ENCODE data around the gene GPR3. TPM values are rescaled to one million over a fixed set of nuclear protein-coding genes. Genes with fewer than 3 reads are reported as not detected.
A peak's percentile ranks its signal among the peaks of the same experiment; 100 is the strongest.

The GPR3 gene, protein sequence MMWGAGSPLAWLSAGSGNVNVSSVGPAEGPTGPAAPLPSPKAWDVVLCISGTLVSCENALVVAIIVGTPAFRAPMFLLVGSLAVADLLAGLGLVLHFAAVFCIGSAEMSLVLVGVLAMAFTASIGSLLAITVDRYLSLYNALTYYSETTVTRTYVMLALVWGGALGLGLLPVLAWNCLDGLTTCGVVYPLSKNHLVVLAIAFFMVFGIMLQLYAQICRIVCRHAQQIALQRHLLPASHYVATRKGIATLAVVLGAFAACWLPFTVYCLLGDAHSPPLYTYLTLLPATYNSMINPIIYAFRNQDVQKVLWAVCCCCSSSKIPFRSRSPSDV
- under 1 TPM in 2 of 5 donors, not detected in 3; 0.18 to 0.43 TPM for total RNA-seq
- under 1 TPM in 2 of 3 donors, not detected in 1; 0.25 to 0.30 TPM for polyA plus RNA-seq
- long read RNA-seq, donor 1, partial matches to known transcripts: 0 of 1 reads
- long read RNA-seq, donor 1, other reads (novel, unspliced or antisense): 0 of 1 reads
- long read RNA-seq, donor 2, partial matches to known transcripts: 0 of 1 reads
- long read RNA-seq, donor 2, other reads (novel, unspliced or antisense): 0 of 1 reads
- long read RNA-seq, donor 3: 0 reads
- long read RNA-seq, donor 4: 0 reads
- long read RNA-seq, donor 5: 0 reads
- long read RNA-seq, donor 6: 0 reads
- long read RNA-seq, donor 7: 0 reads
- long read RNA-seq, donor 8: 0 reads
- long read RNA-seq, donor 9: 0 reads
- long read RNA-seq, donor 10: 0 reads

DNA sequence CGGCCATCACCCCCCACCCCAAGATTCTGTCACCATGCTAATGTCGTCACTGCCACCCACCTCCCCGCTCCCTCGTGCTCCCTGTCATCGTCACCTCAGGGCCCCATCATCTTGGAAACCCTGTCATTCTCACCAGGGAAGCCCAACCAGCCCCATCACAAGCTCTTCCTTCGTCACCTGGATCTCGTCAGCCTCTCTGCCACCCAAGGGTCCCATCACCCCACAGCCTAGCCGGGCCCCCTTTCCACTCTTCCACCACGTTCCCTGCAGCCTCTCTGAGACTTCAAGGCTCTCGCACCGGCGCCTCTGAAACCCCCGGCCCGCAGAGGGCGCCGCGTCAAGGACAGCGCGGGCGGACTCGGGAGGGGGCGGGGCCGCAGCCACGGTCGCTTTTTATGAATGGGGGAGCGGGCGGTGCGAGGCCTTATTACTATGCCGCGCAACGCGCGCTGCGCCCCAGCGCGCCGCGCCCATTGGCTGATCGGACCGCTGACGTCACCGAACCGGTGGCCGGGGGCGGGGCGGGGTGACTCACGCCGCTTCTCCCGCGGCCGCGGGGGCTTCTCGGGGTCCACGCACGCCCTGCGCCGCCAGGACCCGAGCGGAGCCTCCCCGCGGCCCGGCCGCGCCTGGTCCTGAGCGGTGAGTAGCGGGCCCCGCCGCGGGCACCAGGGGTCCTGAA is at the start of gene GPR3:
TSS of gene GPR3 (plus strand) at position 527 of the 682 bp plus-strand sequence. CDS start 1,177 bp downstream, outside the sequence.
- H3K4me1 ChIP-seq: peaks cover 22 to 39% (median 25%) of the 10 kb centered on the region in 4 donors
- intact Hi-C loops (cut with DNase I; ENCODE audit: low total_unique reads): loop anchor here (5.0 kb wide), 2 partner anchors 35 to 90 kb away; no protein-coding TSS in a partner anchor
- peak; percentile 92 to 96 for DNase-seq
- peak within 1 kb of the TSS; percentile 28 to 83 (median 67) for H3K27ac ChIP-seq
- TF ChIP-seq POLR2A (IDR thresholded peaks at IDR 0.05) (no peak), POLR2AphosphoS5 (IDR thresholded peaks at IDR 0.05) (peak; percentile 29 to 56 (median 33))
- TF ChIP-seq, protein P1, sequence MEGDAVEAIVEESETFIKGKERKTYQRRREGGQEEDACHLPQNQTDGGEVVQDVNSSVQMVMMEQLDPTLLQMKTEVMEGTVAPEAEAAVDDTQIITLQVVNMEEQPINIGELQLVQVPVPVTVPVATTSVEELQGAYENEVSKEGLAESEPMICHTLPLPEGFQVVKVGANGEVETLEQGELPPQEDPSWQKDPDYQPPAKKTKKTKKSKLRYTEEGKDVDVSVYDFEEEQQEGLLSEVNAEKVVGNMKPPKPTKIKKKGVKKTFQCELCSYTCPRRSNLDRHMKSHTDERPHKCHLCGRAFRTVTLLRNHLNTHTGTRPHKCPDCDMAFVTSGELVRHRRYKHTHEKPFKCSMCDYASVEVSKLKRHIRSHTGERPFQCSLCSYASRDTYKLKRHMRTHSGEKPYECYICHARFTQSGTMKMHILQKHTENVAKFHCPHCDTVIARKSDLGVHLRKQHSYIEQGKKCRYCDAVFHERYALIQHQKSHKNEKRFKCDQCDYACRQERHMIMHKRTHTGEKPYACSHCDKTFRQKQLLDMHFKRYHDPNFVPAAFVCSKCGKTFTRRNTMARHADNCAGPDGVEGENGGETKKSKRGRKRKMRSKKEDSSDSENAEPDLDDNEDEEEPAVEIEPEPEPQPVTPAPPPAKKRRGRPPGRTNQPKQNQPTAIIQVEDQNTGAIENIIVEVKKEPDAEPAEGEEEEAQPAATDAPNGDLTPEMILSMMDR (IDR thresholded peaks at IDR 0.05): peak in 5 of 7 experiments; percentile 13 to 53 (median 33)
- H3K36me3 ChIP-seq: no peaks in the 10 kb centered on the region
- peak within 1 kb of the TSS; percentile 44 to 58 (median 50) for H3K4me3 ChIP-seq
- WGBS, 5 donors: 1 to 4% (median 2%) methylated on average over 17 to 69 of the region's 69 CpGs
- H3K27me3 ChIP-seq: peaks cover 0 to 6% (median 0%) of the 10 kb centered on the region in 3 donors
- no peaks in the 10 kb centered on the region for H3K9me3 ChIP-seq

DNA sequence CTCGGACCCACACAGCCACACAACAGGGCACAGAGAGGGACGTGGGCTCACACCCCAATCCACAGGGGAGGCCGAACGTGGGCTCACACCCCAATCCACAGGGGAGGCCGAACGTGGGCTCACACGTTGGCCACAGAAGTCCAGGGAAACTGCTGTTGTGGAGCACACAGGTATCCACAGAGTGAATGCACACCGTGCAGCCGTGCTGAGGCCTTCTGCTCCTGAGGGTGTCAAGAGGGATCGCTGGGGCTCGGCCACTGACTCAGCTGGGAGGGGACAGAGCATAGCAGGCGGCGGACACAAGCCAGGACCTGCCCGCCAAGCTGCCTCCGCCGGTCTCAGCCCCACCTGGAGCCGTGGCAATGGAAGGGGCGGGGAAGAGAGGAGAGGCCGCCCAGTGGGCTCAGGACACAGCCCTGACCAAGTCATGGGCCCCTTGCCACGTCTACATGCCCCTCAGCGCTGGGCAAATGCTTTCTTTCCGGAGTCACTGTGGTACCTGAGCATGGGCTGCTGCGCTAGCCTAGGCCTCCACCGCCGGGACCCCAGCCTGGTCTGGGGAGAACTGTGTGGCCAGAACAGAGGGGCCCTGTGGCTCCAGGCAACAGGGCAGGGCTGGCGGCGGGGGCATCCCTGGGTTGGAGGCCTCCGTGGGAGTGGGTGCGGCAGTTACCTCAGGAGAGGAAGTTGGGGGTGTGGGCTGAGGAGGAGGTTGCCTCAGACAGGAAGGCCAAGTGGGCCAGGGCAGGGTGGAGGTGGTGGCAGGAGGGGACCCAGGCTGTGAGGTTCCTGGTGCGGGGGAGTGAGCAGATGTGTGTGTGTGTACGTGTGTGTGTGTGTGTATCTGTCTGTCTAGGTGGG is 49.4 kb upstream of the GPR3 start:
- Histone ChIP-seq H3K27me3 (no peaks in the 10 kb centered on the region), H3K27ac (peak overlapping the region; percentile 76 to 90 (median 87)), H3K36me3 (peaks cover 0 to 13% (median 6%) of the 10 kb centered on the region in 4 donors), H3K9me3 (no peaks in the 10 kb centered on the region), H3K4me1 (peaks cover 0 to 47% (median 32%) of the 10 kb centered on the region in 4 donors), H3K4me3 (peak overlapping the region; percentile 43 to 61 (median 52))
- intact Hi-C loops (cut with DNase I; ENCODE audit: low total_unique reads): no loop called here
- WGBS, 5 donors: 14 to 44% (median 19%) methylated on average over 11 to 31 of the region's 31 CpGs
- peak; percentile 81 to 82 for DNase-seq
- TF ChIP-seq EP300 (IDR thresholded peaks at IDR 0.05) (no peak), POLR2AphosphoS5 (IDR thresholded peaks at IDR 0.05) (peak in 2 of 3 donors; percentile 44 to 58)

DNA sequence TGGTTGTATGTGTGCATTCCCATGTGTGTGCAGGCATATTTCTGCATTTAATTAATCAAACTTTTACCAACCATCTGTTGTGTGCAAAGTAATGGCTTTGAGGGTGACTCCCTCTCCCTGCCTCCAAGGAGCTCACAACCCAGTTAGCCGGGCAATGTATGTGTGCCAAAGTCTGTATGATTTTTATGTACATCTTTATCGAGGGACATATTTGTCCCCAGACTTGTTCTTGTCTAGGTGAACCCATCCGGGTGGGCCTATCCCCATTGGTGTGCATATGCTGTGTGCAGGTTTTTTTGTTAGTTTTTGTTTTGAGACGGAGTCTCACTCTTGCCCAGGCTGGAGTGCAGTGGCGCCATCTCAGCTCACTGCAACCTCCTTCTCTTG is 48.8 kb upstream of the GPR3 start:
- H3K4me1 ChIP-seq: peaks cover 0 to 48% (median 33%) of the 10 kb centered on the region in 4 donors
- peaks cover 0 to 10% (median 4%) of the 10 kb centered on the region in 4 donors for H3K36me3 ChIP-seq
- WGBS, 5 donors: 31 to 63% (median 40%) methylated on average over 5 of the region's 5 CpGs
- intact Hi-C loops (cut with DNase I; ENCODE audit: low total_unique reads): no loop called here
- no peak for TF ChIP-seq POLR2A (IDR thresholded peaks at IDR 0.05)
- no peak for TF ChIP-seq EP300 (IDR thresholded peaks at IDR 0.05)
- TF ChIP-seq, protein P1 (IDR thresholded peaks at IDR 0.05): no peak
- TF ChIP-seq POLR2AphosphoS5 (IDR thresholded peaks at IDR 0.05): no peak
- H3K4me3 ChIP-seq: peak overlapping the region; percentile 43 to 61 (median 52)
- H3K9me3 ChIP-seq: no peaks in the 10 kb centered on the region
- no peak for DNase-seq
- peak overlapping the region; percentile 76 to 90 (median 87) for H3K27ac ChIP-seq
- no peaks in the 10 kb centered on the region for H3K27me3 ChIP-seq

DNA sequence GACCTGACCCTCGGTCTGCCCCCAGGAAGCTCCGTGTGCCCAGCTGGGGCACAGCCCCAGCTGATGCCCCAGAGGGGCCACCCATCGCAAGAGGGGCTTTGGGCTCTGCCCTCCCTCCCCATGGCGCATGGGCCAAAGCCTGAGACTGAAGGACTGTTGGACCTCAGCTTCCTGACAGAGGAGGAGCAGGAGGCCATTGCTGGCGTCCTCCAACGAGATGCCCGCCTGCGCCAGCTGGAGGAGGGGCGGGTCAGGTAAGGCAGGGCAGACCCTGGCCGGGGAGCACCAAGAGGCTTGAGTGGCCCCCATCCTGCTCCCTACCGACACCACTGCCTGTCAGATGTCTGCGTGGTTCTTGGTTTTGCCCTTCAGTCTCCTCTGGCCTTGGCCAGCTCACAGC is 47.1 kb upstream of the GPR3 start:
- Histone ChIP-seq H3K27me3 (peaks cover 0 to 10% (median 0%) of the 10 kb centered on the region in 3 donors), H3K27ac (no peak overlapping the region), H3K9me3 (no peaks in the 10 kb centered on the region), H3K4me3 (no peak overlapping the region), H3K36me3 (peaks cover 0 to 7% (median 2%) of the 10 kb centered on the region in 4 donors), H3K4me1 (peaks cover 5 to 64% (median 50%) of the 10 kb centered on the region in 4 donors)
- 86 to 94% (median 91%) methylated on average over 5 to 12 of the region's 12 CpGs for WGBS, 5 donors
- no peak for DNase-seq
- intact Hi-C loops (cut with DNase I; ENCODE audit: low total_unique reads): no loop called here
- no peak for TF ChIP-seq POLR2AphosphoS5 (IDR thresholded peaks at IDR 0.05)
- TF ChIP-seq, protein P1 (IDR thresholded peaks at IDR 0.05): no peak
- TF ChIP-seq EP300 (IDR thresholded peaks at IDR 0.05): no peak
- TF ChIP-seq POLR2A (IDR thresholded peaks at IDR 0.05): no peak

Data from stomach (tissue), 19 donors.